ENCODE results near the gene CHRDL2.

DNA sequence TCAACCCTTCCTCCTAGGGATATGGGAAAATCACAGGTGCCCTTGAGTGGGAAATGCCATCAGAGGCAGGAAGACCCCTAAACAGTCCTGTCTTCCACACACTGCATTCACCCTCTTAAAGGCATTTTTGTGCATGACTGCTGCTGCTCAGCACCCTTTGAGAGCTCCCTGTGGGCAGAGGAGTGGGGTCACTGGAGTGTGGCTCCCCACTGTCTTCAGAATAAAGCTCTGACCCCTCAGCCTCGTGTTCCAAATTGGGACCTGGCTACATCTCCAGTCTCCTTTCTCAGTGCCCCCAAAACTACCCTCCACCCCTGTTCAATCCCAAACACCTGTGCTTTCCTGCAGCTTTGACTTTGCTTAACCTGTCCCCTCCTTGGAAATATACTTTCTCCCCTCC lies 46.6 kb downstream of the CHRDL2 start:
- no peak for TF ChIP-seq RCOR1 (IDR thresholded peaks at IDR 0.05; ENCODE audit: insufficient replicate concordance, low read length)
- no peak for TF ChIP-seq CEBPB (IDR thresholded peaks at IDR 0.05; ENCODE audit: low read depth, low read length)
- TF ChIP-seq RFX5 (IDR thresholded peaks at IDR 0.05; ENCODE audit: low read depth, low read length): no peak
- TF ChIP-seq POLR2A (IDR thresholded peaks at IDR 0.05; ENCODE audit: low read depth, low read length): no peak
- TF ChIP-seq, protein P1, sequence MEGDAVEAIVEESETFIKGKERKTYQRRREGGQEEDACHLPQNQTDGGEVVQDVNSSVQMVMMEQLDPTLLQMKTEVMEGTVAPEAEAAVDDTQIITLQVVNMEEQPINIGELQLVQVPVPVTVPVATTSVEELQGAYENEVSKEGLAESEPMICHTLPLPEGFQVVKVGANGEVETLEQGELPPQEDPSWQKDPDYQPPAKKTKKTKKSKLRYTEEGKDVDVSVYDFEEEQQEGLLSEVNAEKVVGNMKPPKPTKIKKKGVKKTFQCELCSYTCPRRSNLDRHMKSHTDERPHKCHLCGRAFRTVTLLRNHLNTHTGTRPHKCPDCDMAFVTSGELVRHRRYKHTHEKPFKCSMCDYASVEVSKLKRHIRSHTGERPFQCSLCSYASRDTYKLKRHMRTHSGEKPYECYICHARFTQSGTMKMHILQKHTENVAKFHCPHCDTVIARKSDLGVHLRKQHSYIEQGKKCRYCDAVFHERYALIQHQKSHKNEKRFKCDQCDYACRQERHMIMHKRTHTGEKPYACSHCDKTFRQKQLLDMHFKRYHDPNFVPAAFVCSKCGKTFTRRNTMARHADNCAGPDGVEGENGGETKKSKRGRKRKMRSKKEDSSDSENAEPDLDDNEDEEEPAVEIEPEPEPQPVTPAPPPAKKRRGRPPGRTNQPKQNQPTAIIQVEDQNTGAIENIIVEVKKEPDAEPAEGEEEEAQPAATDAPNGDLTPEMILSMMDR (conservative IDR thresholded peaks at IDR 0.05; ENCODE audit: low read depth, low read length): no peak
- no peak for TF ChIP-seq BHLHE40 (IDR thresholded peaks at IDR 0.05; ENCODE audit: low read depth, low read length)
- TF ChIP-seq, protein P2, sequence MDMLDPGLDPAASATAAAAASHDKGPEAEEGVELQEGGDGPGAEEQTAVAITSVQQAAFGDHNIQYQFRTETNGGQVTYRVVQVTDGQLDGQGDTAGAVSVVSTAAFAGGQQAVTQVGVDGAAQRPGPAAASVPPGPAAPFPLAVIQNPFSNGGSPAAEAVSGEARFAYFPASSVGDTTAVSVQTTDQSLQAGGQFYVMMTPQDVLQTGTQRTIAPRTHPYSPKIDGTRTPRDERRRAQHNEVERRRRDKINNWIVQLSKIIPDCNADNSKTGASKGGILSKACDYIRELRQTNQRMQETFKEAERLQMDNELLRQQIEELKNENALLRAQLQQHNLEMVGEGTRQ (IDR thresholded peaks at IDR 0.05; ENCODE audit: low read depth, low read length): no peak
- TF ChIP-seq RAD21 (IDR thresholded peaks at IDR 0.05; ENCODE audit: low read length): no peak
